H9 (cell line): Measurements from ENCODE around the gene NOVA1. TPM values are rescaled to one million over a fixed set of nuclear protein-coding genes. Genes with fewer than 3 reads are reported as not detected.

ENCODE experiments used
- DNase-seq: peaks from one replicate; pipeline ENCODE4 v3.0.0-alpha.2; 2017
- H2AFZ ChIP-seq: one replicate; pipeline ENCODE4 v1.6.1; 2013; ENCODE audit warnings: mild to moderate bottlenecking, low read length, control low read depth, moderate library complexity
- H2AK5ac ChIP-seq: 2 replicates; pipeline ENCODE4 v1.6.1; 2013; ENCODE audit warnings: low read length, control low read depth, mixed read lengths; ENCODE audit not compliant: insufficient read length
- H2BK120ac ChIP-seq: one replicate; pipeline ENCODE4 v1.6.1; 2013; ENCODE audit warnings: low read depth, mild to moderate bottlenecking, low read length, control low read depth, inconsistent platforms; ENCODE audit not compliant: poor library complexity, severe bottlenecking
- H2BK12ac ChIP-seq: 2 replicates; pipeline ENCODE4 v1.6.1; 2013; ENCODE audit warnings: low read length, control low read depth, mixed read lengths, low read depth; ENCODE audit not compliant: insufficient read length
- H2BK15ac ChIP-seq: 2 replicates; pipeline ENCODE4 v1.6.1; 2013; ENCODE audit warnings: low read depth, low read length, control low read depth
- H2BK20ac ChIP-seq: one replicate; pipeline ENCODE4 v1.6.1; 2013; ENCODE audit warnings: low read depth, mild to moderate bottlenecking, low read length, control low read depth, inconsistent platforms; ENCODE audit not compliant: poor library complexity, severe bottlenecking
- H2BK5ac ChIP-seq: 2 replicates; pipeline ENCODE4 v1.6.1; 2013; ENCODE audit warnings: low read length, control low read depth, mixed read lengths; ENCODE audit not compliant: insufficient read length
- H3K14ac ChIP-seq: 2 replicates; pipeline ENCODE4 v1.6.1; 2013; ENCODE audit warnings: low read length, control low read depth; ENCODE audit not compliant: insufficient read depth
- H3K18ac ChIP-seq: 2 replicates; pipeline ENCODE4 v1.6.1; 2013; ENCODE audit warnings: low read depth, mild to moderate bottlenecking, mixed read lengths, low read length, control low read depth; ENCODE audit not compliant: insufficient read length
- H3K23ac ChIP-seq: 2 replicates; pipeline ENCODE4 v1.6.1; 2013; ENCODE audit warnings: low read length, control low read depth, mixed read lengths, low read depth; ENCODE audit not compliant: insufficient read length
- H3K23me2 ChIP-seq: 2 replicates; pipeline ENCODE4 v1.6.1; 2013; ENCODE audit warnings: low read depth, mild to moderate bottlenecking, mixed read lengths, low read length, control low read depth; ENCODE audit not compliant: insufficient read length, poor library complexity, severe bottlenecking
- H3K27ac ChIP-seq: 2 replicates; pipeline ENCODE4 v1.5.1; 2013; ENCODE audit warnings: low read length, control low read depth, mixed read lengths, low read depth; ENCODE audit not compliant: insufficient read length
- H3K27me3 ChIP-seq: 2 replicates; pipeline ENCODE4 v1.6.1; 2013; ENCODE audit warnings: low read length, control low read depth, inconsistent platforms; ENCODE audit not compliant: insufficient read depth
- H3K4ac ChIP-seq: 2 replicates; pipeline ENCODE4 v1.6.1; 2013; ENCODE audit warnings: low read depth, mild to moderate bottlenecking, control low read depth, inconsistent platforms, low read length, moderate library complexity
- H3K4me1 ChIP-seq: 2 replicates; pipeline ENCODE4 v1.6.1; 2013; ENCODE audit warnings: low read length, control low read depth, inconsistent platforms; ENCODE audit not compliant: insufficient read depth
- H3K4me2 ChIP-seq: 2 replicates; pipeline ENCODE4 v1.6.1; 2013; ENCODE audit warnings: low read length, control low read depth, mixed read lengths; ENCODE audit not compliant: insufficient read length, insufficient read depth
- H3K56ac ChIP-seq: 2 replicates; pipeline ENCODE4 v1.6.1; 2013; ENCODE audit warnings: low read depth, mild to moderate bottlenecking, mixed read lengths, low read length, control low read depth; ENCODE audit not compliant: insufficient read length
- H3K79me1 ChIP-seq: 2 replicates; pipeline ENCODE4 v1.6.1; 2013; ENCODE audit warnings: low read depth, mild to moderate bottlenecking, moderate library complexity, low read length, control low read depth, inconsistent platforms; ENCODE audit not compliant: insufficient read depth, poor library complexity, severe bottlenecking
- H3K79me2 ChIP-seq: 2 replicates; pipeline ENCODE4 v1.6.1; 2013; ENCODE audit warnings: low read length, control low read depth, inconsistent platforms; ENCODE audit not compliant: insufficient read depth
- H3K9ac ChIP-seq: 2 replicates; pipeline ENCODE4 v1.6.1; 2013; ENCODE audit warnings: low read length, control low read depth, mixed read lengths; ENCODE audit not compliant: insufficient read length; ENCODE audit errors: extremely low read depth
- H3K9me3 ChIP-seq: one replicate; pipeline ENCODE4 v1.6.1; 2013; ENCODE audit warnings: low read depth, low read length, inconsistent platforms; ENCODE audit not compliant: control insufficient read depth
- H3T11ph ChIP-seq: one replicate; pipeline ENCODE4 v1.6.1; 2013; ENCODE audit warnings: mild to moderate bottlenecking, low read length, control low read depth, inconsistent platforms
- H4K20me1 ChIP-seq: one replicate; pipeline ENCODE4 v1.6.1; 2013; ENCODE audit not compliant: control insufficient read depth, insufficient read length, insufficient read depth
- H4K5ac ChIP-seq: 2 replicates; pipeline ENCODE4 v1.6.1; 2013; ENCODE audit warnings: low read depth, mild to moderate bottlenecking, mixed read lengths, low read length, control low read depth; ENCODE audit not compliant: insufficient read length
- H4K8ac ChIP-seq: replicated peaks from 2 replicates; pipeline ENCODE4 v1.6.1; 2013; ENCODE audit warnings: low read length, control low read depth, mixed read lengths, low read depth; ENCODE audit not compliant: insufficient read length
- H4K91ac ChIP-seq: 2 replicates; pipeline ENCODE4 v1.6.1; 2013; ENCODE audit warnings: low read depth, mild to moderate bottlenecking, moderate library complexity, mixed read lengths, low read length, control low read depth; ENCODE audit not compliant: insufficient read length
- H3K27ac Mint-ChIP-seq, 3 experiments: 2 replicates in 2 of 3; 3 replicates in 1 of 3; pipeline ENCODE4 v1.8.0; 2020 to 2021; ENCODE audit warnings: mixed read lengths in 3 of 3, mild to moderate bottlenecking in 1 of 3, moderate library complexity in 1 of 3
- H3K27me3 Mint-ChIP-seq: 2 replicates; pipeline ENCODE4 v1.8.0; 2021; ENCODE audit warnings: low read depth, mild to moderate bottlenecking, moderate library complexity, mixed read lengths
- H3K36me3 Mint-ChIP-seq, 3 experiments: 2 replicates in 2 of 3; 3 replicates in 1 of 3; pipeline ENCODE4 v1.8.0; 2020 to 2021; ENCODE audit warnings: low read depth in 3 of 3, mixed read lengths in 3 of 3; ENCODE audit not compliant: insufficient read depth in 1 of 3
- H3K4me1 Mint-ChIP-seq, 2 experiments: 2 replicates each; pipeline ENCODE4 v1.8.0; 2020; ENCODE audit warnings: mixed read lengths in 2 of 2
- H3K4me3 Mint-ChIP-seq, 2 experiments: 2 replicates in 1 of 2; 3 replicates in 1 of 2; pipeline ENCODE4 v1.8.0; 2020 to 2021; ENCODE audit warnings: mild to moderate bottlenecking in 2 of 2, mixed read lengths in 2 of 2, moderate library complexity in 1 of 2
- H3K9me3 Mint-ChIP-seq, 2 experiments: 2 replicates in 1 of 2; 3 replicates in 1 of 2; pipeline ENCODE4 v1.8.0; 2020; ENCODE audit warnings: mild to moderate bottlenecking in 2 of 2, mixed read lengths in 2 of 2, moderate library complexity in 1 of 2
- CTCF ChIP-seq: fragments of 200-600 bp; sonication (generic); conservative IDR thresholded peaks from 3 replicates; pipeline ENCODE4 v1.8.0; 2021; ENCODE audit warnings: antibody characterized with exemption, mild to moderate bottlenecking
- total RNA-seq: library from RNA; stranded (reverse); gene quantifications from 2 replicates; pipeline ENCODE4 v1.2.1, GENCODE V29; 2021

Gene NOVA1
- total RNA-seq, 1 experiment from 2014 or later = 13.8 TPM

- Histone ChIP-seq H3K14ac (no peak overlapping the region), H3T11ph (no peak overlapping the region), H3K79me2 (no peaks in the 10 kb centered on the region), H3K4me2 (no peak overlapping the region), H3K18ac (no peak overlapping the region), H4K91ac (no peak overlapping the region), H2BK12ac (no peak overlapping the region), H2BK15ac (no peak overlapping the region), H3K79me1 (no peaks in the 10 kb centered on the region), H2BK5ac (no peak overlapping the region), H3K23me2 (no peaks in the 10 kb centered on the region), H2BK120ac (no peak overlapping the region), H2AK5ac (no peak overlapping the region), H3K56ac (no peak overlapping the region), H3K9me3 (no peaks in the 10 kb centered on the region), H3K9ac (no peak overlapping the region), H3K4ac (no peak overlapping the region), H4K5ac (no peak overlapping the region), H3K27ac (no peak overlapping the region), H3K23ac (no peak overlapping the region), H4K20me1 (no peaks in the 10 kb centered on the region), H2BK20ac (no peak overlapping the region), H4K8ac (no peak overlapping the region), H2AFZ (no peak overlapping the region), H3K27me3 (no peaks in the 10 kb centered on the region), H3K4me1 (no peaks in the 10 kb centered on the region)
- Mint-ChIP-seq H3K9me3 (no peaks in the 10 kb centered on the region), H3K27ac (no peak overlapping the region), H3K27me3 (no peaks in the 10 kb centered on the region), H3K36me3 (no peaks in the 10 kb centered on the region), H3K4me1 (peaks cover 9 to 10% of the 10 kb centered on the region in 2 experiments), H3K4me3 (no peak overlapping the region)
- DNase-seq = no peak
- no peak for TF ChIP-seq CTCF
Observed at GRCh38 chr14:26626256-26626655, 28.4 kb upstream of the NOVA1 start.
